HEK293T (cell line): ENCODE results near the gene SIRT5.

Experiments
- ELF4 ChIP-seq: fragments of 450-650 bp; IDR thresholded peaks from 2 replicates; pipeline ENCODE4 v1.6.1; 2017; ENCODE audit warnings: antibody characterized with exemption
- FOXA1 ChIP-seq: fragments of 450-650 bp; IDR thresholded peaks from 2 replicates; pipeline ENCODE4 v1.6.1; 2016; ENCODE audit warnings: mild to moderate bottlenecking
- FOXK2 ChIP-seq: fragments of 450-650 bp; IDR thresholded peaks from 2 replicates; pipeline ENCODE4 v1.6.1; 2016; ENCODE audit warnings: mild to moderate bottlenecking
- NFRKB ChIP-seq: fragments of 450-650 bp; IDR thresholded peaks from 2 replicates; pipeline ENCODE4 v1.6.1; 2016; ENCODE audit warnings: mild to moderate bottlenecking, moderate library complexity

DNA sequence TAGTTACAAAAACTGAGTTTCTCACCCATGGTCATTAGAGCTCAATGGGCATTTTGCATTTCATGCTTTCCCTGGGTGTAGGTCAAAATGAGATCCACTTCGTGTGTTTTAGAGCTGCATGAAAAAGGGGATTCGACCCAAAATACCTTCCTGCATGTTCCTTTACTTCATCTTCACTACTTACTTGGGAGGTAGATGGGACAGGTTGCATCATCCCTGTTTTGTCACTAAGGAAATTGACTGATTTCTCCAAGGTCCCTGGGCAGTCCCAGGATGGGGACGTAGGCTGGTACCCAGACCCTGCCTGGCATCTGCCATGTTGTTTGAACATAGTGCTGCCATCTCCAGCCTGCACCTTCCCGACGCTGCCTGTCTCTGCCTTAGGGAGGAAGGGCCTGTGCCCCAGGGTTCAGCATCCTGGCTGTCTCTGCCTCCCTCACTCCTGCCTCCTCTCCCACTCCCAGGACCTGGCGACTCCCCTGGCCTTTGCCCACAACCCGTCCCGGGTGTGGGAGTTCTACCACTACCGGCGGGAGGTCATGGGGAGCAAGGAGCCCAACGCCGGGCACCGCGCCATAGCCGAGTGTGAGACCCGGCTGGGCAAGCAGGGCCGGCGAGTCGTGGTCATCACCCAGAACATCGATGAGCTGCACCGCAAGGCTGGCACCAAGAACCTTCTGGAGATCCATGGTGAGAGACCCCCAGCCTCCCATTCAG is 17.0 kb downstream of the SIRT5 start:
- TF ChIP-seq FOXA1 (no peak), NFRKB (no peak), FOXK2 (no peak), ELF4 (no peak)
